Stimulated activated CD8-positive, alpha-beta memory T cell treated with anti-CD3 and anti-CD28 coated beads, Interleukin-2, amount 100 ng/mL, for 1 hour (primary cell): ENCODE results near the gene SLC10A2.
"Not testable (repeated sequence)": the region's sequence is repeated elsewhere in the genome, so short reads cannot be mapped to it uniquely, and the experiment has no call there.

Experiments
- DNase-seq, 2 donors: peaks; one replicate each; pipeline ENCODE4 v3.0.0-alpha.2; 2020; ENCODE audit warnings: low read depth in 2 of 2

SLC10A2 gene

DNA sequence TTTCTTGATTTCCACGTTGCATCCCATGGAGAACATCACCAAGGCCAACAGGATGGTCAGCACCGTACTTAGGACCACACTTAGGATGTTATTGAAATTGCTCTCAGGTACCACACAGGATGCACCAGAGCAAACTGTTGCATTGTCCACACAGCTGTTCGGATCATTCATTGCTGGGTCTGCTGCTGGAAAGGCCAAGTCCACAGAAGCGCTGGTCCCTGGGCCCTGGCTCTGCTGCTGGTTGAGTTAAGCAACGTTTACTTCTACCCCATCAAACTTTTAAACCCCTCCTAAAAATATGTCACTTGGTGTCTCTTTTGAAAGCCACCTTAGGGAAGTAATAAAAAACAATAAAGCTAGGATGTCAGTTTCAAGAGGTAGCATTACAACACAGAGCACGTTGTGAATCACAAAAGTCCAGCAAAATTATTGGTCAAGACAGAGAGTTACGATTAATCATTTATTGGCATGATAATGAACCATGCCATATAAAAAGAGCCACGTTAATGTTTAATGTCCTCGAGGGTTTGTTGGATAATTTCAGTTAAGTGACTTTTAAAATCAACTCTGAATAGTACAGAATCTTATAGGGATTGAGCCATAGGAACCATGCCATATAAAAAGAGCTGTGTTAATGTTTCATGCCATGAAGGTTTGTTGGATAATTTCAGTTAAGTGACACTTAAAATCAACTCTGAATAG, at the start of gene SLC10A2:
SLC10A2 (minus strand) TSS at position 339 of the 702 bp plus-strand sequence; CDS start at position 171, 168 bp downstream.
- DNase-seq = no peak

DNA sequence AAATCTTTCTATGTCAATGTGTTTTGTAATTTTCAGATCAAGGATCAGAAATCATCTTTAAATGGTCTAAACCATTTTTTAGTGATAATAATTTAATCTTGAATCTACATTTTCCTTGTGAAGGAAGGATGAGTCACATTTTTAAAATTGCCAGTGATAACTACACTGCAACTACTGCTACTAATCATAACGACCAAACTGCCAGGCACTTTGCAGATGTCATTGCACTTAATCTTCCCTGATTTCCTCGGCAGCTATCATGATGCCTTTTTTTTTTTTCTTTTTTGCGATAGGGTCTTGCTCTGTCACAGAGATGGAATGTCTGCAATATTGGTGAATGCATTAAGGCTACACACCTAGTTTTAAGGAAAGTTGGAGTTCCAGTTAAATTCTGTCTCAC, 41.4 kb upstream of the SLC10A2 start:
- no peak for DNase-seq

GRCh38 chr13:103104340-103104739, 38.1 kb upstream of the SLC10A2 start:
- no peak for DNase-seq

DNA sequence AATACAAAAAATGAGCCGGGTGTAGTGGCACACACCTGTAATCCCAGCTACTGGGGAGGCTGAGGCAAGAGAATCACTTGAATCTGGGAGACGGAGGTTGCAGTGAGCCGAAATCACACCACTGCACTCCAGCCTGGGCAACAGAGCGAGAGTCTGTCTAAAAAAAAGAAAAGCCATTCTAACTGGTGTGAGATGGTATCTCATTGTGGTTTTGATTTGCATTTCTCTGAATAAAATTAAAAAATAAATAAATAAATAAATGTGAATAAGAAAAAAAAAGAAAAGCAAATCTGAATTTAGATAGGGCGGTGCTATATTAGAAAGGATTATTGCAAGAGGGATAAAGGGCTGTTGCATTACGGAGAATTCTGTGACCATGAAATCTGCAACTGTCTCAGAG, 37.2 kb upstream of the SLC10A2 start:
- DNase-seq = not testable (repeated sequence)

DNA sequence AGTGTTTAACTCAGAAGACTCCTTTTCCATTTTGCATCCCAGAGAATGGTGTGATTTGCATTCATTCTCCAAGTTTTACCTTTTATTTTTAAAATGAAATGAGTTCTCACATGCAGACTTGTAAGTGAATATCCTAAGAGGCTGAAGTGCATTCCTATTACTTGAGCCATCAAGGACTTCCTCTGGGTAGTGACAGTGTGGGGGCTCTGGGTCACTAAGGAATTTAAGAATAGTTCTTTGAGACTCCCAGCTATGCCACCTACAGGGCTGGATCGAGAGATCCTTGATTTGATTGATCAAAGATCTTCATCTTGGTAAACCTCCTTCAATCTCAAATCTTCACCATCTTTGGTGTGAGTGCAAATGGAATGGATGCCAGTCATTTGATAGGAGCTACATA, 36.3 kb upstream of the SLC10A2 start:
- DNase-seq = no peak

DNA sequence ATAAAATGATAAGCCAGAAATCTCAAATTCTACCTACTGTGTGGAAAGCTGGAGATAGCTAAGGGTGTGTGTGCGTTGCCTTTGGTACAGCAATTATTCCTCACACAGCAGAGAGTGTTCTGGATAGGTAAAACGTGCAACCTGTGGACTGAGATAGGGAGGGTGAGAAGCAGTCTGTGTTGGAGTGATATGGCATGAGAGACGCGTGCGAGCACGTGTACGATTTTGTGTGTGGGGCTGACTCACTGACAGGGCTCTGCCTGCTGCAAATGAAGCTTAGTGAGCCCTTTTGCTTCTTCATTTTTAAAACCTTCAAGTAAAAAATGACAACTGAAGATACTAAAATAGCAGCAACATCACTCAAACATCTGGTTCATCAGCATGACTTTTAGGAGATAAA, 35.7 kb upstream of the SLC10A2 start:
- DNase-seq = no peak

GRCh38 chr13:103101500-103101899, 35.3 kb upstream of the SLC10A2 start:
- no peak for DNase-seq

DNA sequence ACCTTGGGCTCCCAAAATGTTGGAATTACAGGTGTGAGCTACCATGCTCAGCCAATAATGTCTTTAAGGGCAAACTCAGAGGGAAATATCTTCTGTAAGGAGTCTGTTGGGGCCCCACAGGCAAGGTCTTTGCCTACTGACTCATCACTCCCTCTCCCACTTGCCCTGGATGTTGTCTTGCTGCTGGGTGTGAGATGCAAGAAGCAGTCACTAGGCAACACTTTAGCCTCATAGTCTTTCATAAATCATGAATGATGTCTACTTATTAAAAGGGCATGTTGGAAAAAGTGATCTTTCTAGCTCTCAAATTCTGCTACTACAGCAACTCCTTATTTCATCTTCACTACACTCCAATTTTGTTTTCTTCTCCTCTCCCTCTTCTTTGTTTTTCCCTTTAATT, 34.6 kb upstream of the SLC10A2 start:
- DNase-seq = no peak

DNA sequence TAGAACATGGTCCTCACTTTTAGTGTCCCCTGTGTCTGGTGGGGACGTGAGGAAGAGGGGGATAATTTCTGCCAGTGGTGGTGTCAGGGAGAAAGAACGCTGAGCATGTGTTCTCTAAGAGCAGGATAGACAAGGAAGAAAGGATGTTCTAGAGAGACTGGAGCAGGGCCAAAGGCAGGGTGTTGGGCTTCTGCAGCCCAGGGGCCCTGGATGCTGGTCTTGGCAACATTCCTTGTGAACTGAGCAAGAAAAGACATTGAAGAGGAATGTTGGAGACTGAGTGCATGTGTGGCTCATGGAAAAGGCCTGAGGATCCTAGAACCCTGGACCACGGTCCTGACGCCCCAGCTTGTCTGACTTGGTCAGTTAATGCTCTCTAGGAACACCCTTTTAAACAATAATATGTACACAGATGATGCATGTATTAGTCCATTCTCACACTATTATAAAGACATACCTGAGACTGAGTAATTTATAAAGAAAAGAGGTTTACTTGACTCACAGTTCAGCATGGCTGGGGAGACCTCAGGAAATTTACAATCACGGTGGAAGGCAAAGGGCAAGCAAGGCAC, 33.6 kb upstream of the SLC10A2 start:
- no peak for DNase-seq

GRCh38 chr13:103098535-103098934, 32.3 kb upstream of the SLC10A2 start:
- no peak for DNase-seq

DNA sequence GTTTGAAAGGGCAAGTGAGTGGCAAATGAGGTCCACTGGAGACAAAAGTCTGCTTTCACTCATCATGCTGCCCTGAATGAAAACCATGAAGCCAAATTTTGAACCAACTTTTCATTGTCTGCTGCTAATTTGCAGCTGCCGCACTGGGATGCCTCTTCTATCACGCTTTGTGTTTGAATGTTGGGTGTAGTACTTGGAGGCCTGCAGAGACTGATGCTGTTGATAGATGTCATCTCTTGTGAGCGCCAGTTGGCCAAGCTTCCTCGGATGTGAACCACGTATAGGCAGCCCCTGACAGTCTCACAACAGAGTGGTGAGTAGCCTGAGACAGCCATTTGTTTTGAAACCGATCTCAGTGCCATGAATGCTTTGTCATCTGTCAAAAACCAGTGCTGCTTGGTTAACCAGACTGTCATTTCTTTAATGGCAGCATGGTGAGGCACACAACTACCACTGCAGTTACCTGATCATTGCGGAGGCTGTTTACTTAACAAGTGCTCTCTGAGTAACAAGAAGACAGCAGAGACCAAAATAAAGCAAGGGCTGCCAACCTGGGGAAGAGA, 31.2 kb upstream of the SLC10A2 start:
- DNase-seq = no peak

DNA sequence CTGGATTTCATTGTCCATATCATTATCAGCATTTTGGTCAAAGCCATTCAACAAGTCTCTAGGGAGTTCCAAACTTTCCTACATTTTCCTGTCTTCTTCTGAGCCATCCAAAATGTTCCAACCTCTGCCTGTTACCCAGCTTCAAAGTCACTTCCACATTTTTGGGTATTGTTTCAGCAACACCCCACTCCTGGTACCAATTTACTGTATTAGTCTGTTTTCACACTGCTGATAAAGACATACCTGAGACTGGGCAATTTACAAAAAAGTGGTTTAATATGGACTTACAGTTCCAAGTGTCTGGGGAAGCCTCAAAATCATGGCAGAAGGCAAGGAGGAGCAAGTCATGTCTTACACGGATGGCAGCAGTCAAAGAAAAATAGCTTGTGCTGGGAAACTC, 27.4 kb upstream of the SLC10A2 start:
- DNase-seq = not testable (repeated sequence)

- no peak for DNase-seq
Measured at GRCh38 chr13:103087275-103087674, 21.1 kb upstream of the SLC10A2 start.

DNA sequence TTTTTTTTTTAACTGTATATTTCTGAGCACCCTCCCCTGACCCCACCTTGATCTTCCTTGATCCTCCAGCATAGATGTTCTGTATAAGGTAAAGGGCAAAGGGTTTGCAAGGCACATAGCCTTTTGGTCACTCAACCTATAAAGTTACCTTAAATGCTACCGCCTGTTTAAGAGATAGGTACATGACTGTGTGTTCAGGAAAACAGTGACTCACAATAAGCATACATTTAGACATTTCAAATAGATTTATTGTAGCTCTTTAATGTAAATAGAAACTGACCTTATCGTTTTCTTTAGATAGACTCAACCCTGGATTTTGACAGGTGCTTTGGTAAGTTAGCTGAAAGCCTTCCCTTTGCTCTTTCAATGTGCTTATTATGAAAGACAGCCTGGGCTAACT, 15.2 kb upstream of the SLC10A2 start:
- DNase-seq = no peak

- DNase-seq = no peak
Measured at GRCh38 chr13:103078158-103078557, 11.9 kb upstream of the SLC10A2 start.

DNA sequence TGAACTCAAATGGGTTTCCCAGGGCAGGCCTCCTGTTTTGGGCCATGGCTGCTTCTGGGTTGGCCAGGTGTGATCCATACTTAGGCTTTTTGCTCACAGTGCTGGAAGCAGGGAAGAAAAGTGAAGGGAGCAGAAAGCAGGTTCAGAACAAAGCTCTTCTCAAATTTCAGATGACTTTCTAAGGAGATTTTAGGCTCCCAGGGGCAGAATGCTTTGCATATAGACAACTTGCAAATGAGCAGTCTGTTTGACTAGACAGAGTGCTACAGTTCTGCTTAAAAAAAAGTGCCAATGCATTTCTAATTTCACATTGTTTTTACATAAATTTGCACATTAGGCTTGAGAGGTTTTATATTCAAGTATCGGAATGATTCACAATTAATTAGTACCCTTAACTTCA, 2.6 kb upstream of the SLC10A2 start:
- DNase-seq = no peak

DNA sequence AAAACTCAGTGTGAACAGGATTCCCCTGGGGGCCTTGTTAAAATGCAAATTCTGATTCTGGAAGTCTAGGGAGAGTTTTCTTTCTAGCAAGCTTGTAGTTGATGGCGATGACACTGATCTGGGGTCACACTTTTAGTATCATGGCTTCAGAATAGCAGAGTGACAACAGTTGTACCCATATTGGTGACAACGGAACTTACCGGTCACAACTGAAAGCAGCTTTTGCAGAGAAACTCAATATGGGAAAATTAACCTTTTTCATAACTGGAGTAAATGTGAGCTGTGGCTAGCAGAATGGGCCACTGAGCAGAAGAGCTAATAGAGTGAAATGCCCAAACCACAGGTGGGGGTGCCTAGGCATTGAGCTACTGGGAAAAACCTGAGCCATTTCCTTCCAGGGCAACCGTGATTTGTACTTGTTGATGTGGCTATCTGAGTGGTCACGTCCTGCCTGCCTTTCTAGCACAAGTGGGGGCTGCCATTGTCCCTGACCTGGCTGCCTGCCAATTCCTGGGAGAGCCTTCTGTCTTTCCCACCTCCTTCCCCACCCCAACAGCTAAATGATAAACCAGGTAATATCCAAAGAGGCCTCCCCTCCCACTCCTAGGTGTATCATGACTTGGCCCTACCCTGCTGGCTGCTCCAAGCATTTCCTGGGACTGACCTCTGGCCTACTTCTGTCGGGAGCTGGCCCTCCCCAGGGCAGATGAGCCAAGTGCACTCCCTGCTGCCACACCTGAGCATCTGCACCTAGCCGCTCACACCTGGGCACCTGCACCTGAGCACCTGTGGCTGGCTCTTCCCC, 1.7 kb upstream of the SLC10A2 start:
- DNase-seq = no peak

DNA sequence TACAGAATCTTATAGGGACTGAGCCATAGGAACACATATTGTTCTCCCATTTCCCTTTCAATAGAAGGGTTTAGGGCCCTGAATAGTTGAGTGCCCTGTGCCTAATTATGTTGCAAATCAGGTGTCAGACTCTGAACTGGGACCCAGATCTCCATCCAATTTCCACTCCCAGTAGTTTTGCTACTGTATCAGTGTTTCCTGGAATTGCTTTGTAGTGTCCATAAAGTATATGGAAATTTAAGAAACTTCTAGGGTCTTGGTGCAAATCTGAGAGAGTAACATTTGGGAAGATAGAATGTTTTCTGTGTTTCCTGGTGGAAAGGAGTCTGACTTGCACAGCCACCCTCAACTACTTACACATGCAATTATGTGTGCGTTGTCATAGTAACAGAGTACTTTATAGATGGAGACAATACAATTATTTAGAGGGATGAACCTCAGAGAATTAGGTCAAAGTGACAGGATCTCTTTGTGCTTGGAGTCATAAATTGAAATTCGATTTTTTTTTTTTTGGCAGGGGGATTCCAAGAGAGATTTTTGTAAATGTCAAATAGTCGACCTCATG, 646 bp upstream of the SLC10A2 start:
- DNase-seq = no peak

- DNase-seq = no peak
Measured at GRCh38 chr13:103063376-103063775, 2.8 kb downstream of the SLC10A2 start.

GRCh38 chr13:103062079-103062478, 4.1 kb downstream of the SLC10A2 start:
- DNase-seq = no peak

DNA sequence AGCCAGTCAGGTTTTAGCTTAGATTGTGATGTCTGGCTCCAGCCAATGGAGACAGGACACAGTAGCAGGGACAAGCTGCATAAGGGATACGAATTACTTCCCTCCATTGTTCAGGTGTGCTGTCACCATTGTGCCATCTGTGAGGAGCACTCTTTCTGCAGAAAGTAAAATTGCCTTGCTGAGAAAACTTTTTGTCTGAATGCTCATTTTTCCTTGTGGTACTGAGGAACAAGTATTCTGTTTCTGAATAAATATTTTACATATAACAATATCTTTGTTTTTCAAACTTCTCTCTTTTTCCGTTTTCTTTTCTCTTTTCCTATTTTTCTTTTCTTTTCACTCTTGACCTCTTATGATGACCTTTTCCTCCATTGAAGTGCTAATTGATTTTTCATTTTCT, 10.2 kb downstream of the SLC10A2 start:
- DNase-seq = no peak

- no peak for DNase-seq
Measured at GRCh38 chr13:103055166-103055565, 11.1 kb downstream of the SLC10A2 start.
